GM10266 (cell line): ENCODE data around the gene LRRC59.

ENCODE experiments used
- DNase-seq: peaks from one replicate; pipeline ENCODE4 v3.0.0; 2012; ENCODE audit errors: extremely low spot score
- TF ChIP-seq, protein P1 (sequence below): IDR thresholded peaks from 2 replicates; pipeline ENCODE4 v1.5.1; 2012; ENCODE audit warnings: mild to moderate bottlenecking, low read depth; ENCODE audit not compliant: control insufficient read depth, insufficient read depth; ENCODE audit errors: missing control alignments

LRRC59 gene

DNA sequence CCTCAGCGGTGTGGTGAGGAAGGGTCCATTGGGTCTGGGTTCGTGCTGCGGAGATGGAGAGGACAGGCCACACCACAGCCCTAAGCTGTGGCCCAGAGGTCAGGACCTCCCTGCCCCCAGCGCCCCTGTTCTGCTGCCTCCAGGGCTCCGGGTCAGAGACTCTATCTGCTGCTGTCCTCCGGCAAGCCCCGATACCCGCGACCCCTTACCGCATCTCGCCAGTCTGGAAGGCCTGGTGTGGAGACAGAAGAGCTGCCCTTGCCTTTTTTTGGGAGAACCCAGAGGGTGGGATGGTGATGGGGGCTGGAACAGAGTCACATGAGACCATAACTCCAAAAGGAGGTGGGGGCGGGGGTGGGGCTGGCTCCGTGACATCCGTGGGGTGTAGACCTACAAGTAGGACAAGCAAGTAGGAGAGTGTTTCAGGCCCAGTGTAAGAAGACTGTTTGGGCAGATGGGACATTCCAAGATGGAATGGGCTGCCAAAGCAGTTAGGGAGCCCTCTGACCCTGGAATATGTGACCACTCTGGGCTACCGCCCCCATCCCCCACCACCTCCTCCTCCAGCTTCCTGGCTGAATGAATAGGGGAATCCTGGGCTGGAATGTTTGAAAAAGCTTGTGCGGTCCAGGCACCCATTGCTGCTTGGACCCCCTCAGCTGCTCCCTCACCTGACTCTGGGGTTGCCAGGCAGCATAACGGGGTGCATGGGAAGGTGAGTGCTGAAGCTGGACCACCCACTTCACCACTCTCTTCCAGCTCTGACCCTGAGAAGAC is 50.0 kb downstream of the LRRC59 start:
- no peak for DNase-seq
- TF ChIP-seq, protein P1, sequence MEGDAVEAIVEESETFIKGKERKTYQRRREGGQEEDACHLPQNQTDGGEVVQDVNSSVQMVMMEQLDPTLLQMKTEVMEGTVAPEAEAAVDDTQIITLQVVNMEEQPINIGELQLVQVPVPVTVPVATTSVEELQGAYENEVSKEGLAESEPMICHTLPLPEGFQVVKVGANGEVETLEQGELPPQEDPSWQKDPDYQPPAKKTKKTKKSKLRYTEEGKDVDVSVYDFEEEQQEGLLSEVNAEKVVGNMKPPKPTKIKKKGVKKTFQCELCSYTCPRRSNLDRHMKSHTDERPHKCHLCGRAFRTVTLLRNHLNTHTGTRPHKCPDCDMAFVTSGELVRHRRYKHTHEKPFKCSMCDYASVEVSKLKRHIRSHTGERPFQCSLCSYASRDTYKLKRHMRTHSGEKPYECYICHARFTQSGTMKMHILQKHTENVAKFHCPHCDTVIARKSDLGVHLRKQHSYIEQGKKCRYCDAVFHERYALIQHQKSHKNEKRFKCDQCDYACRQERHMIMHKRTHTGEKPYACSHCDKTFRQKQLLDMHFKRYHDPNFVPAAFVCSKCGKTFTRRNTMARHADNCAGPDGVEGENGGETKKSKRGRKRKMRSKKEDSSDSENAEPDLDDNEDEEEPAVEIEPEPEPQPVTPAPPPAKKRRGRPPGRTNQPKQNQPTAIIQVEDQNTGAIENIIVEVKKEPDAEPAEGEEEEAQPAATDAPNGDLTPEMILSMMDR, result no peak

DNA sequence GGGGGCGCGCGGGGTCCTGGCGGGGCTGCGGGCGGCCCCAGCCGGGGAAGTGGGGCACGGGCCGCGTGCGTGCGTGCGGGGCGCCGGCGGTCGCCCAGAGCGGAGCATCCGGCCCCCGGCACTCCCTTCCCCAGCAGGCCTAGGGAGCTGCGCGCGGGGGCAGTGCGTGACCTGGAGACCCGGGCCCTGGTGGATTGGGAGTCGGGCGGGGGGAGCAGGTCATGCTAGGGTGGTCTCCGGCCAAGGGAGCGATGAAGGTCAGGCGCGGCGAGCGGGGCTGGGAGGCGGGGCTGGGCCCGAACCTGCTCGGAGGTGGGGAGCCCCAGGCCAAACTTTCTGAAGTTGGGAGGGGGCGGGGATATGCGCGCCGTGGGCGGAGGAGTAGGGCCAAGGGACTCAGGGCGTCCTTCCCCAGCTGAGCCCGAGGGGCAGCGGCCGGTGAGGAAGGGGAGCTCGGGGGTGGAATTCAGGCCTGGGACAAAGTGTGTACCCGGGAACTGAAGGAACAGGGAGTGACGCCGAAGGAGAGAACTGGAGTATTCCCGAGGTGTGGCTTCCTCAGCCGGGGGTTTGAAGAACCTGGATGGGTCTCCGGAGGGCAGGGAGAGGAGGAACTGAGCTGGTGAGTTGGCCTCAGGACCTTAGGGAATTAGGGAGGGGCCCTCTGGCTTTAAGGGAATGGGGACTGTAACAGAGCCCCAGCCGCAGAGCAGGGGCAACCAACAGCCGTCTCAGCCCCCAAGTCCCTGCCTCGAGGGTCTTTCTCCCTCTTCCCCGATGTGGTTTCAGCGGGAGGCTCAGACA is 50.8 kb downstream of the LRRC59 start:
- DNase-seq, result peak; percentile 80
- TF ChIP-seq, protein P1, result no peak

DNA sequence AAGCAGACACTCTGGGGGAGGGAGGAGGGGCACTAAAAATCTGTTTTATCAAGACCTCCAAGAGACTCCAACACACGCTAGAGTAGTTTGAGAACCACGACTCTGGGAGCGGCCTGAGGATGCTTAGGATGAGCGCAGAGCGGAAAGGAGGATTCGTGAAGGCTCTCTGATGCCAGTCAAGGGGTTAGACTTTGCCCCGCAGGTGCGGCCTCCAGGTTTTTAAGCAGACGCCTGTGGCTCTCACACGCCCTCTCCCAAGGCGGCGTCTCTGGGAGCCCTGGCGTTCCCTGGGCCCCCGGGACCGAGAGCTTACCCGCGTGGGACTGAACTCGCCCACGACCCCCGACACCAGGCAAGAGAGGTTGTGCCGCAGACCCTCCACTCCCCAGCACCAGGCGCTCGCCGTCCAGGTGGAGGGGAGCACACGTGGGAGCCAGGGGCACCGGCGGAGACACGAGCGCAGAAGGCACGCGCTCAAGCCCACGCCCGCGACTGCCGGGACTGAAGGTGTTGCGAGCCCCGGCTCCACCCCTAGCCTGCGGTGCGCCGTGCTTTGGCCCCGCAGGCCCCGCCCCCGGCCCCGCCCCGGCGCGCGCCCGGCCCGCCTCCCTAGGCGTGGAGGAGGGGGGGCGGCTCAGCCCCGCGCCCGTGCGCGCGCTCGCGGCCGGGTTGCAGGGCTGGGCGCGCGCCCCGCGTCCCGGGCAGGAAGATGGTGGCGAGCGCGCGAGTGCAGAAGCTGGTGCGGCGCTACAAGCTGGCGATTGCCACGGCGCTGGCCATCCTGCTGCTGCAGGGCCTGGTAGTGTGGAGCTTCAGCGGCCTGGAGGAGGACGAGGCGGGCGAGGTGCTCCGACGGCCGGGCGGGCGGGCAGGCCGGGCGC is 51.7 kb downstream of the LRRC59 start, which contains the start of gene XYLT2:
Gene XYLT2 (plus strand): TSS at position 695 of the 881 bp plus-strand sequence. CDS start 15 bp downstream, at position 710.
- peak; percentile 99 for DNase-seq

DNA sequence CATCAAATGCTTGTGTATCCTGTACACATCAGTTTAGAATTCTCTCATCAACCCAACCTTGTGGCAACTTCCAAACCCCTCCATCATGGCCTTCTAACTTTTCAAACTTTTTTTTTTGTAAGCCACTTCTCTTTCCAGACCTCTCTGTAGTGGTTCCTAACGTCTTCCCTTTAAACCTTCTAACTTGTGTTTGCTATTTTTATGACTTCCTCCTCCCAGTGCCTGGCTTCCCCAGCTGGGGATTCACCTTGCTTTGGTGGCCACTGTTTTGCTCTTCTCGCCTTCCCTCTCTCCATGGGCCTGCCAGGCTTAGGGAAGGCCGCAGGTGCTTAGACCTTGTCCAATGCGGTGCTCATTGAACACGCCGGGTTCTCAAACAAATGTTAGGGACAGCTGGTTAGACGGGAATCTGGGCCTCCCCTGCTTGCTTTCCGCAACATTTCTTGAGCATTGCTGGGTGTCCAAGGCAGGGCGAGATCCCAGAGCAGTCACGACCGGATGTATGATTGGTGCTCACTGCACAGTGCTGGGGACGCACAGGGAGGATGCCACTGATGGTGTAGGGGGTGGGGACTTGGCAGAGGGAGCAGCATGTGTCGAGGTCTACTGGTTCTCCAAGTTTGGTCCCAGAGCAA is 52.5 kb downstream of the LRRC59 start:
- peak; percentile 24 for DNase-seq
- TF ChIP-seq, protein P1, result no peak

More for the DNA sequence above, 51.7 kb downstream of the LRRC59 start, which contains the start of gene XYLT2:
- TF ChIP-seq, protein P1, result no peak

DNA sequence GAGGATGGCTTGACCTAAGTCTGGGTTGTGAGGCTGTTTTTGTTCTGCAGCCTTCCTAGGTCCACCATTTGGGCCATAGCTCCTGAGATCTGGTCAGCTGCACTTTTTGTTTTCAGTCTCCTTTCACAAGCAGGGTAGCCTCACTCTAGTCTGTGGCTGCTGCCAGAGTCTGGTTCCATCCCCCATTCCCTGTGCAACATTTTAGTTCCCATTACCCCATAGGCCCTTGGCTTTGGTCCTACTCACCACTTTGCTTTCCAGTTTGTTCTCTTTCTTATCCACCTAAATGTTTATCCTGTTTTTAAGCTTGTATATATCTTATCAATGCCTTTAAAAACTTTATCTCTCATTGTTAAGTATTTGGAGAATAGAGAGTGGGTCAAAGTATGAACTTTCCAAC is 57.9 kb downstream of the LRRC59 start:
- no peak for DNase-seq
- TF ChIP-seq, protein P1, result no peak

DNA sequence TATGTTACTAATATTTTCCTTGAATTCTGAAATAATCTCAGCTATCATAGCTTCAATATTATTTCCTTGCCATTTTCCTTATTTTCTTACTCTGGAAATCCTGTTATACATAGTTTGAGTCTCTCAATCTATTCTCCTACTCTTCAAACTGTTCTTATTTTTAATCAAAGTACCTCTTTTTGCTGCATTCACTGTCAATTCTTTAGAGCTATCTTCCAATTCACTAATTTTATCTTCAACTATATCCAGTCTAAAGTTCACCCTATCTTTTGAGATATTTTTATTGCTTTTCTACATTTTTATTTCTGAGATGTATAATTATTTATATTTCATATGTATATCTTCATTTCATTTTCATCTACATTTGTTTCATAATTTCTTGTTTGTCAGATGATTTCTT is 58.7 kb downstream of the LRRC59 start:
- TF ChIP-seq, protein P1, result no peak
- no peak for DNase-seq
